Skeletal muscle satellite cell (primary cell): Measurements from ENCODE around the gene TTLL4. TPM values are rescaled to one million over a fixed set of nuclear protein-coding genes. Genes with fewer than 3 reads are reported as not detected.
"Not testable (repeated sequence)": the region's sequence is repeated elsewhere in the genome, so short reads cannot be mapped to it uniquely, and the experiment has no call there.

ENCODE experiments used
- H3K27me3 ChIP-seq: 2 replicates; pipeline ENCODE4 v1.7.0; 2013; ENCODE audit warnings: low read length; ENCODE audit not compliant: control insufficient read depth, insufficient read depth
- H3K36me3 ChIP-seq: 2 replicates; pipeline ENCODE4 v1.7.0; 2013; ENCODE audit warnings: mild to moderate bottlenecking, control low read depth, low read length; ENCODE audit not compliant: insufficient read depth
- H3K4me1 ChIP-seq: 2 replicates; pipeline ENCODE4 v1.7.0; 2013; ENCODE audit warnings: low read length; ENCODE audit not compliant: control insufficient read depth, insufficient read depth
- H3K4me2 ChIP-seq: 2 replicates; pipeline ENCODE4 v1.7.0; 2013; ENCODE audit warnings: mild to moderate bottlenecking, low read length
- H3K4me3 ChIP-seq: 2 replicates; pipeline ENCODE4 v1.7.0; 2013; ENCODE audit warnings: low read length
- H3K9ac ChIP-seq: 2 replicates; pipeline ENCODE4 v1.7.0; 2013; ENCODE audit warnings: mild to moderate bottlenecking, low read depth, low read length, moderate library complexity
- H3K9me3 ChIP-seq: replicated peaks from 2 replicates; pipeline ENCODE4 v1.7.0; 2013; ENCODE audit warnings: mild to moderate bottlenecking, control low read depth, low read length
- total RNA-seq: library from RNA; depleted of rRNA; stranded (reverse); fragments of >200 nt; gene quantifications from 2 replicates; pipeline ENCODE4 v1.2.3, GENCODE V29; 2012; rRNA removed

Gene TTLL4
- 9.9 and 13.3 TPM in 2 replicates for total RNA-seq

- H3K4me2 ChIP-seq: peak within 1 kb of the TSS; percentile 94
- H3K4me1 ChIP-seq: peaks cover 6% of the 10 kb centered on the region
- H3K4me3 ChIP-seq: peak within 1 kb of the TSS; percentile 98
- H3K9me3 ChIP-seq: no peaks in the 10 kb centered on the region
- H3K9ac ChIP-seq: peak within 1 kb of the TSS; percentile 91
- no peaks in the 10 kb centered on the region for H3K27me3 ChIP-seq
- H3K36me3 ChIP-seq: peaks cover 2% of the 10 kb centered on the region
These were observed at the start of gene TTLL4 for GRCh38 chr2:218710687-218711549. Gene TTLL4, plus strand, starts transcription at chr2:218710835. Its CDS starts 26,842 bp downstream, at chr2:218737677.

- Histone ChIP-seq H3K4me1 (peaks cover 8% of the 10 kb centered on the region), H3K27me3 (no peaks in the 10 kb centered on the region), H3K4me3 (no peak overlapping the region), H3K9me3 (no peaks in the 10 kb centered on the region), H3K4me2 (no peak overlapping the region), H3K9ac (no peak overlapping the region), H3K36me3 (peaks cover 56% of the 10 kb centered on the region)
These were observed 48.3 kb upstream of the TTLL4 start for GRCh38 chr2:218662377-218662776.

GRCh38 chr2:218662827-218663226 is 47.8 kb upstream of the TTLL4 start:
- Histone ChIP-seq H3K4me3 (no peak overlapping the region), H3K36me3 (peaks cover 58% of the 10 kb centered on the region), H3K4me2 (no peak overlapping the region), H3K9me3 (no peaks in the 10 kb centered on the region), H3K4me1 (peaks cover 8% of the 10 kb centered on the region), H3K27me3 (no peaks in the 10 kb centered on the region), H3K9ac (no peak overlapping the region)

GRCh38 chr2:218663901-218664300 is 46.7 kb upstream of the TTLL4 start:
- H3K4me1 ChIP-seq: peaks cover 8% of the 10 kb centered on the region
- H3K4me3 ChIP-seq: no peak overlapping the region
- H3K9me3 ChIP-seq: no peaks in the 10 kb centered on the region
- no peak overlapping the region for H3K4me2 ChIP-seq
- peaks cover 66% of the 10 kb centered on the region for H3K36me3 ChIP-seq
- no peaks in the 10 kb centered on the region for H3K27me3 ChIP-seq
- H3K9ac ChIP-seq: no peak overlapping the region

GRCh38 chr2:218664653-218665052 is 46.0 kb upstream of the TTLL4 start:
- Histone ChIP-seq H3K36me3 (peaks cover 74% of the 10 kb centered on the region), H3K9me3 (no peaks in the 10 kb centered on the region), H3K27me3 (no peaks in the 10 kb centered on the region), H3K4me2 (no peak overlapping the region), H3K9ac (no peak overlapping the region), H3K4me1 (peaks cover 8% of the 10 kb centered on the region), H3K4me3 (no peak overlapping the region)

- Histone ChIP-seq H3K4me3 (peak overlapping the region; percentile 90), H3K27me3 (no peaks in the 10 kb centered on the region), H3K9me3 (no peaks in the 10 kb centered on the region), H3K4me1 (peaks cover 4% of the 10 kb centered on the region), H3K9ac (peak overlapping the region; percentile 90), H3K4me2 (peak overlapping the region; percentile 81), H3K36me3 (peaks cover 30% of the 10 kb centered on the region)
These were observed 39.5 kb upstream of the TTLL4 start for GRCh38 chr2:218671097-218671653.

- H3K4me1 ChIP-seq: peaks cover 4% of the 10 kb centered on the region
These were observed 38.7 kb upstream of the TTLL4 start, which contains the start of the genes RNF25 and STK36 for GRCh38 chr2:218671654-218672566. Gene RNF25, minus strand, starts transcription at chr2:218672002. Its CDS starts 32 bp downstream, at chr2:218671970. Gene STK36, plus strand, starts transcription at chr2:218672086. Its CDS starts 744 bp downstream, at chr2:218672830.

GRCh38 chr2:218679119-218679518 is 31.5 kb upstream of the TTLL4 start:
- Histone ChIP-seq H3K4me1 (peaks cover 6% of the 10 kb centered on the region), H3K9ac (no peak overlapping the region), H3K36me3 (peaks cover 15% of the 10 kb centered on the region), H3K9me3 (no peaks in the 10 kb centered on the region), H3K4me3 (no peak overlapping the region), H3K27me3 (no peaks in the 10 kb centered on the region), H3K4me2 (no peak overlapping the region)

More at GRCh38 chr2:218671654-218672566, 38.7 kb upstream of the TTLL4 start, which contains the start of the genes RNF25 and STK36:
- Histone ChIP-seq H3K36me3 (peaks cover 25% of the 10 kb centered on the region), H3K9me3 (no peaks in the 10 kb centered on the region), H3K27me3 (no peaks in the 10 kb centered on the region), H3K9ac (peak within 1 kb of the TSS; percentile 90), H3K4me2 (peak within 1 kb of the TSS; percentile 81), H3K4me3 (peak within 1 kb of the TSS; percentile 90)

- Histone ChIP-seq H3K9ac (no peak overlapping the region), H3K4me1 (peaks cover 6% of the 10 kb centered on the region), H3K4me2 (no peak overlapping the region), H3K27me3 (no peaks in the 10 kb centered on the region), H3K36me3 (peaks cover 18% of the 10 kb centered on the region), H3K4me3 (no peak overlapping the region), H3K9me3 (no peaks in the 10 kb centered on the region)
These were observed 30.6 kb upstream of the TTLL4 start for GRCh38 chr2:218680061-218680460.

GRCh38 chr2:218687400-218688060 is 23.1 kb upstream of the TTLL4 start:
- not testable (repeated sequence) for H3K4me3 ChIP-seq, H3K4me2 ChIP-seq, H3K9ac ChIP-seq, H3K4me1 ChIP-seq, H3K9me3 ChIP-seq, H3K27me3 ChIP-seq
- peaks cover 28% of the 10 kb centered on the region for H3K36me3 ChIP-seq
